Naive thymus-derived CD4-positive, alpha-beta T cell (primary cell): ENCODE measurements around the gene TEX13D. TPM values are rescaled to one million over a fixed set of nuclear protein-coding genes. Genes with fewer than 3 reads are reported as not detected.
"Not testable (repeated sequence)": the region's sequence is repeated elsewhere in the genome, so short reads cannot be mapped to it uniquely, and the experiment has no call there.

Experiments used
- ATAC-seq: fragments of 150-1000 bp; cut with Tn5 transposase; 2 replicates; pipeline ENCODE4 v1.10.0; 2021; ENCODE audit warnings: mild to moderate bottlenecking, moderate library complexity
- CTCF ChIA-PET: fragments of 350-600 bp; sonication (Branson Sonifier 250); formaldehyde crosslinking; loops from one replicate; lab custom pipeline; 2021; ENCODE audit warnings: antibody characterized with exemption; lab: Charles Lee
- POLR2A ChIA-PET: fragments of 350-600 bp; sonication (Branson Sonifier 250); formaldehyde crosslinking; loops from one replicate; lab custom pipeline; 2021; ENCODE audit warnings: antibody characterized with exemption, inconsistent platforms; lab: Charles Lee
- DNase-seq, 9 donors: peaks; one replicate each; pipeline versions ENCODE4 v3.0.0 to v3.0.0-alpha.2; 2020 to 2022; ENCODE audit warnings: mixed read lengths in 1 of 9
- H3K27ac ChIP-seq: one replicate; pipeline ENCODE4 v1.7.0; 2013; ENCODE audit warnings: mild to moderate bottlenecking, low read depth, low read length, moderate library complexity
- H3K27me3 ChIP-seq, 2 donors: one replicate each; pipeline ENCODE4 v1.7.0; 2013; ENCODE audit warnings: low read length in 2 of 2, mild to moderate bottlenecking in 2 of 2, moderate library complexity in 2 of 2; ENCODE audit not compliant: control insufficient read depth in 2 of 2, insufficient read depth in 2 of 2
- H3K36me3 ChIP-seq, 3 experiments: 1 replicate in 2 of 3; 2 replicates in 1 of 3; pipeline ENCODE4 v1.7.0; 2013; ENCODE audit warnings: low read length in 3 of 3, mild to moderate bottlenecking in 3 of 3, moderate library complexity in 1 of 3; ENCODE audit not compliant: insufficient read depth in 3 of 3, control insufficient read depth in 2 of 3
- H3K4me1 ChIP-seq, 2 donors: one replicate each; pipeline ENCODE4 v1.7.0; 2013; ENCODE audit warnings: low read length in 2 of 2, mild to moderate bottlenecking in 2 of 2, moderate library complexity in 1 of 2; ENCODE audit not compliant: control insufficient read depth in 2 of 2, insufficient read depth in 2 of 2
- H3K4me3 ChIP-seq: 2 replicates; pipeline ENCODE4 v1.7.0; 2013; ENCODE audit warnings: mild to moderate bottlenecking, low read length
- H3K9me3 ChIP-seq, 3 experiments: 1 replicate in 2 of 3; 2 replicates in 1 of 3; pipeline ENCODE4 v1.7.0; 2013; ENCODE audit warnings: low read length in 3 of 3; ENCODE audit not compliant: control insufficient read depth in 2 of 3
- H3K27ac Mint-ChIP-seq, 9 donors: one replicate each; pipeline ENCODE4 v1.8.0; 2020 to 2022; ENCODE audit warnings: mixed read lengths in 9 of 9, mild to moderate bottlenecking in 8 of 9, moderate library complexity in 5 of 9, inconsistent platforms in 2 of 9
- H3K27me3 Mint-ChIP-seq, 5 donors: one replicate each; pipeline ENCODE4 v1.8.0; 2021 to 2022; ENCODE audit warnings: mixed read lengths in 5 of 5, mild to moderate bottlenecking in 1 of 5
- H3K36me3 Mint-ChIP-seq, 5 donors: one replicate each; pipeline ENCODE4 v1.8.0; 2020 to 2022; ENCODE audit warnings: mixed read lengths in 5 of 5, mild to moderate bottlenecking in 3 of 5, inconsistent platforms in 1 of 5
- H3K4me1 Mint-ChIP-seq, 7 donors: one replicate each; pipeline ENCODE4 v1.8.0; 2020 to 2022; ENCODE audit warnings: mixed read lengths in 7 of 7, mild to moderate bottlenecking in 3 of 7, inconsistent platforms in 1 of 7
- H3K4me3 Mint-ChIP-seq, 10 donors: one replicate each; pipeline ENCODE4 v1.8.0; 2020 to 2022; ENCODE audit warnings: mild to moderate bottlenecking in 10 of 10, mixed read lengths in 10 of 10, moderate library complexity in 6 of 10, inconsistent platforms in 2 of 10
- H3K9me3 Mint-ChIP-seq, 11 donors: one replicate each; pipeline ENCODE4 v1.8.0; 2020 to 2022; ENCODE audit warnings: mixed read lengths in 11 of 11, mild to moderate bottlenecking in 4 of 11, inconsistent platforms in 1 of 11, moderate library complexity in 1 of 11
- intact Hi-C, 2 donors: fragments of 100-400 bp; cut with micrococcal nuclease; formaldehyde crosslinking; loops; one replicate each; pipeline ENCODE4 v1.15.1; 2023
- polyA plus RNA-seq, 2 donors: library from polyadenylated mRNA; unstranded; fragments of 300-500 nt; fragmentation: Illumina TruSeq; gene quantifications; one replicate each; pipeline ENCODE4 v1.2.3, GENCODE V29; 2021
- total RNA-seq, 6 experiments: library from RNA in 5 of 6; stranded (reverse) in 5 of 6; gene quantifications; 1 replicate in 5 of 6; 2 replicates in 1 of 6; pipeline ENCODE4 v1.2.3 and lab custom pipeline; 2021 to 2026

Gene TEX13D
- total and polyA plus RNA-seq, 7 experiments from 2014 or later: not detected

DNA sequence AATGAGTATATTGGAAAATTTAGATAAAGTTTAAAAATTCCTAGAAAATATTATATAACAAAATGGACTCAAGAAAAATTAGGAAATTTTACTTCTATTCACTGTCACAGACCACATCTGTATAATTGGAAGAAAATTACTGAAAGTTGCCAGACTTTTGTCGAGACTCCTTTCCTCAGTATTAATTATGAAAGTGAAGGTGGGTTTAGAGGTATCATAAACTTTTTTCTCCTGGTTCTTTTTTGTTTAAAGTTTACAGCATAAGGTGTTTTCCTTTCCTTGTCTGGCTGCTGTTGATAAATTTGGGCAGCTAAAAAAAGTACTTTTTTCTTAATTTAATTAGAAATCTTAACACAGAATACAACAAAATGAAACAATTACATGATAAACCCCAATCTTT is 6.7 kb upstream of the TEX13D start:
- Mint-ChIP-seq H3K36me3 (no peaks in the 10 kb centered on the region), H3K4me3 (no peak overlapping the region), H3K9me3 (no peaks in the 10 kb centered on the region), H3K4me1 (peaks cover 0 to 1% (median under 1%) of the 10 kb centered on the region in 7 donors), H3K27ac (no peak overlapping the region), H3K27me3 (no peaks in the 10 kb centered on the region)
- Histone ChIP-seq H3K4me1 (peaks cover 0 to under 1% of the 10 kb centered on the region in 2 donors), H3K36me3 (no peaks in the 10 kb centered on the region), H3K4me3 (no peak overlapping the region), H3K27ac (no peak overlapping the region), H3K27me3 (no peaks in the 10 kb centered on the region), H3K9me3 (no peaks in the 10 kb centered on the region)
- no peak for ATAC-seq
- intact Hi-C loops: no loop called here
- ChIA-PET POLR2A (no interaction called here), CTCF (interaction anchor here (0.6 kb wide), 1 partner anchor 68 kb away, joined by 6 read pairs; no protein-coding TSS in a partner anchor)
- DNase-seq: no peak

DNA sequence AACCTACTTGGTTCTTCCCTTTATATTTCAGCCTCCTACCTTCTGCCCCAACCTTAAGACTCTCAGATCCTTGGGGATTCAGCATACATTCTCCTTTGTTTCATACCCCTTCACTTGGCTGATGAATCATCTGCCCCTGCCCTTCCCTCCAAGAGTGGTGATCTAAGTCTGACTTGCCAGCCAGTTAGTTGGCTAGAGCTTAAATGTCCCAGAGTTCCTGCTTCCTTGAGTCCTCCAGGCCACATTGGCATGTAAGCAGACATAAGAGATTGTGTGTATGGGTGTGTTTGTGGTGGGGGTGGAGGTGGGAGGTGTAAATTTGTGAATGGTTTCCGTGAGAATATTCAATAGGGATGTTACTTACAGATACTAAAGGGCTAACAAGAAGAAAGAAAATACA is 3.7 kb upstream of the TEX13D start:
- no peaks in the 10 kb centered on the region for H3K9me3 ChIP-seq
- H3K27ac ChIP-seq: no peak overlapping the region
- DNase-seq (no peak), ATAC-seq (no peak)
- peaks cover 0 to 4% (median 0%) of the 10 kb centered on the region in 11 donors for H3K9me3 Mint-ChIP-seq
- ChIA-PET CTCF (no interaction called here), POLR2A (interaction anchor here (0.8 kb wide), 1 partner anchor 13 kb away, joined by 3 read pairs; no protein-coding TSS in a partner anchor)
- no peak overlapping the region for H3K4me3 ChIP-seq
- no peak overlapping the region for H3K27ac Mint-ChIP-seq
- H3K36me3 Mint-ChIP-seq: no peaks in the 10 kb centered on the region
- H3K4me1 Mint-ChIP-seq: peaks cover 0 to 8% (median 5%) of the 10 kb centered on the region in 7 donors
- peaks cover 0 to 4% of the 10 kb centered on the region in 2 donors for H3K4me1 ChIP-seq
- H3K36me3 ChIP-seq: no peaks in the 10 kb centered on the region
- H3K27me3 Mint-ChIP-seq: no peaks in the 10 kb centered on the region
- intact Hi-C loops: no loop called here
- no peaks in the 10 kb centered on the region for H3K27me3 ChIP-seq
- no peak overlapping the region for H3K4me3 Mint-ChIP-seq

DNA sequence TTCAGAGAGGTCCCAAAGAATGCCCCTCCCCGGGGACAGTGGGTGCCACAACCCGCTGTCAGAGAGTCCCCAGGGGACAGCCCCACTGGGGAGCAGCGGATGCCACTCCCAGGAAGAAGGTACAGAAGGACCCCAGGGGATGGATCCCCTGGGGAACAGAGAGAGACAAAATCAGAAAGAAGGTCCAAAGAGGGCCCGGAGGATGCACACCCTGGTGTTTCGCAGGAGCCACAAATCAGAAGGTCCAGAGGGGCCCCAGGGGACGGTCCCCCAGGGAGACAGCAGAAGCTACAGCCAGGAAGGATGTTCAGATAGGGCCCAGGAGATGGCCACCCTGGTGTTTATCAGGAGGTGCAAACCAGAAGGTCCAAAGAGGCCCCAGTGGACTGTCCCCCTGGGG is 1.4 kb downstream of the TEX13D start:
- Histone ChIP-seq H3K27me3 (no peaks in the 10 kb centered on the region), H3K4me3 (no peak overlapping the region), H3K9me3 (no peaks in the 10 kb centered on the region), H3K27ac (no peak overlapping the region), H3K4me1 (peaks cover 8 to 20% of the 10 kb centered on the region in 2 donors), H3K36me3 (no peaks in the 10 kb centered on the region)
- DNase-seq: no peak
- intact Hi-C loops: no loop called here
- CTCF ChIA-PET: no interaction called here
- Mint-ChIP-seq H3K9me3 (peaks cover 0 to 4% (median 0%) of the 10 kb centered on the region in 11 donors), H3K4me1 (peaks cover 0 to 21% (median 12%) of the 10 kb centered on the region in 7 donors), H3K27ac (no peak overlapping the region), H3K4me3 (no peak overlapping the region), H3K36me3 (no peaks in the 10 kb centered on the region), H3K27me3 (no peaks in the 10 kb centered on the region)
- POLR2A ChIA-PET: no interaction called here
- no peak for ATAC-seq

DNA sequence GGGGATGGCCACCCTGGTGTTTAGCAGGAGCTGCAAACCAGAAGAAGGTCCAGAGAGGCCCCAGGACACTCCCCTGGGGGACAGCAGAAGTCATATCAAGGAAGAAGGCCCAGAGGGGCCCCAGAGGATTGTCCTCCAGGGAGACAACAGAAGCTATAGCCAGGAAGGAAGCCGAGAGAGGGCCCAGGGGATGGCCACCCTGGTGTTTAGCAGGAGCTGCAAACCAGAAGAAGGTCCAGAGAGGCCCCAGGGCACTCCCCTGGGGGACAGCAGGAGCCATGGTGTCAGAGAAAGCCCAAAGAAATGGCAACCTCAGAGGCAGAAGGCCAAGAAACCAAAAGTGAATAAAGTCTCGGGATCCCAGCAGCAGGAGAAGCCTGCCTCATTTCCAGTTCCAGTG is 2.1 kb downstream of the TEX13D start:
- ATAC-seq, DNase-seq, H3K36me3 Mint-ChIP-seq, H3K27me3 Mint-ChIP-seq, H3K9me3 Mint-ChIP-seq, POLR2A ChIA-PET, H3K36me3 ChIP-seq, intact Hi-C loops, H3K4me3 Mint-ChIP-seq, H3K27me3 ChIP-seq, H3K4me3 ChIP-seq, CTCF ChIA-PET, H3K27ac Mint-ChIP-seq, H3K9me3 ChIP-seq, H3K27ac ChIP-seq: not testable (repeated sequence)
- H3K4me1 ChIP-seq: peaks cover 11 to 20% of the 10 kb centered on the region in 2 donors
- peaks cover 0 to 28% (median 16%) of the 10 kb centered on the region in 7 donors for H3K4me1 Mint-ChIP-seq

DNA sequence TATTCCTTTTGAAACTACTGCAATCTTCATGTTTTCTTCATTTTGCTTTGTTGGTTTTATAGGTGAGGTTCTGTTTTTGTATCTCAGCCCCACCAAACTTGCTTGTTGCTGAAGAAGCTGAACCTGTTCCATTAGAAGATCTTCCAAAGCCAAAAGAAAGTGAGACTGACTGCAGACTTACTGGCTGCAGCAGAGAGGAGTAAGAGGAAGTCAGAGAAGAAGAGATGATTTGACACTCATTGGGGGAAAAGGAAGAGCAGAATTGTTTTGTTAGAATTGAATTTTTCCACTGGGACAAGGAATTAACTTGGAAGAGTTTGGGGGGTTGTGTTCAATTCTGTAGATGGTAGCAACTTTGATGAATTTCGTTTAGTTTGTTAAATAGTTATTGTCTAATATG is 3.1 kb downstream of the TEX13D start:
- DNase-seq: no peak
- Mint-ChIP-seq H3K9me3 (peaks cover 0 to 4% (median 0%) of the 10 kb centered on the region in 11 donors), H3K27me3 (no peaks in the 10 kb centered on the region), H3K4me1 (peaks cover 0 to 29% (median 20%) of the 10 kb centered on the region in 7 donors), H3K4me3 (no peak overlapping the region), H3K27ac (peak overlapping the region in 5 of 9 donors; percentile 0 to 69 (median 14)), H3K36me3 (no peaks in the 10 kb centered on the region)
- Histone ChIP-seq H3K4me3 (no peak overlapping the region), H3K9me3 (no peaks in the 10 kb centered on the region), H3K27ac (no peak overlapping the region), H3K27me3 (no peaks in the 10 kb centered on the region), H3K36me3 (no peaks in the 10 kb centered on the region), H3K4me1 (peaks cover 13 to 25% of the 10 kb centered on the region in 2 donors)
- intact Hi-C loops: no loop called here
- CTCF ChIA-PET: no interaction called here
- ATAC-seq: no peak
- POLR2A ChIA-PET: interaction anchor here (0.8 to 1.9 kb wide), 2 partner anchors 11 to 314 kb away, joined by 5 to 7 read pairs; partner anchors contain the start of gene SH2D1A

DNA sequence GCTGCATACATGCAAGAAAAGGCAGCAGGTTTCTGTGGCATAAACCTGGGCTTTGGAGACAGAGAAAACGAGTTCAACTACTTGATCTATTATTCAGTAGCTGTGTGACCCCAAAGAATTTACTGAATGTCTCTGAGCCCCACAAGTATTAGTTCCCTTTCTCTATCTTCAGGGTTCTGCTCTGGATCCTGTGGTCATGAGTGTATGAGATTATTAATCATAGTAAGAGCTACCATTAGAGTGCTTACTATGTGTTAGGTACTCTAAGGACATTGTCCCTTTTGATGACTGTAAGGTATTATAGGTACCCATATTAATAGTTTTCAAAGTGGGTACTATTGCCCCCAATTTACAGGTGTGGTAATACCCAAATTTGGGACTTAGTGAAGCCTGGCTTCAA is 5.5 kb downstream of the TEX13D start:
- Histone ChIP-seq H3K4me1 (peaks cover 28 to 43% of the 10 kb centered on the region in 2 donors), H3K9me3 (no peaks in the 10 kb centered on the region), H3K4me3 (no peak overlapping the region), H3K27me3 (no peaks in the 10 kb centered on the region), H3K27ac (no peak overlapping the region), H3K36me3 (no peaks in the 10 kb centered on the region)
- Mint-ChIP-seq H3K4me1 (peaks cover 8 to 48% (median 34%) of the 10 kb centered on the region in 7 donors), H3K9me3 (no peaks in the 10 kb centered on the region), H3K27me3 (no peaks in the 10 kb centered on the region), H3K27ac (peak overlapping the region in 1 of 9 donors; percentile 24), H3K4me3 (no peak overlapping the region), H3K36me3 (no peaks in the 10 kb centered on the region)
- ChIA-PET CTCF (interaction anchor here (0.6 to 1.1 kb wide), 3 partner anchors 98 to 127 kb away, joined by 3 read pairs; no protein-coding TSS in a partner anchor), POLR2A (interaction anchor here (0.9 to 1.7 kb wide), 2 partner anchors 8 to 13 kb away, joined by 4 read pairs; partner anchors contain the start of gene SH2D1A)
- intact Hi-C loops: loop anchor here in 1 of 2 donors (2.0 kb wide), 1 partner anchor 127 kb away; no protein-coding TSS in a partner anchor
- DNase-seq (no peak), ATAC-seq (no peak)
